ENCODE data around the gene CAMK2A. TPM values are rescaled to one million over a fixed set of nuclear protein-coding genes. Genes with fewer than 3 reads are reported as not detected.

CAMK2A gene
- polyA plus RNA-seq, 2 of the 4 experiments (the other 2 are of a cell fraction) = 0.09 to 0.93 TPM

GRCh38 chr5:150206098-150206778, 83.3 kb downstream of the CAMK2A start:
- WGBS (ENCODE audit: missing lambda C conversion rate) = 77% methylated on average over 6 of the region's 6 CpGs
- H3K4me2 ChIP-seq = no peak overlapping the region
- peaks cover 7% of the 10 kb centered on the region; the same call in 1 of the 3 replicates for H3K4me1 ChIP-seq
- no peak overlapping the region for H3K27ac ChIP-seq
- no peak for DNase-seq (ENCODE audit: low read depth in 1 of 2, low spot score in 1 of 2)
- ChIA-PET POLR2A (no interaction called here), CTCF (interaction anchor here (0.5 to 6.7 kb wide), 9 partner anchors 11 to 1032 kb away, joined by 3 to 57 read pairs (median 4); no protein-coding TSS in a partner anchor)
- no peak for ATAC-seq
- no peak overlapping the region for H3K4me3 ChIP-seq
- no peaks in the 10 kb centered on the region for H3K9me3 ChIP-seq
- TF ChIP-seq SMC3 (IDR thresholded peaks at IDR 0.05) (no peak), TFCP2L1 (CRISPR knock-in tag; IDR thresholded peaks at IDR 0.05) (no peak), CBX2 (IDR thresholded peaks at IDR 0.05; ENCODE audit: borderline replicate concordance, low read depth) (no peak), MAZ (IDR thresholded peaks at IDR 0.05; ENCODE audit: borderline replicate concordance, low read depth, low read length) (no peak), HDAC2 (IDR thresholded peaks at IDR 0.05) (no peak)
- no peak for FAIRE-seq

GRCh38 chr5:150204590-150204960, 85.0 kb downstream of the CAMK2A start:
- TF ChIP-seq TFCP2L1 (CRISPR knock-in tag; IDR thresholded peaks at IDR 0.05) = no peak
- TF ChIP-seq MYC (IDR thresholded peaks at IDR 0.05; ENCODE audit: borderline replicate concordance, low read length) = no peak
- TF ChIP-seq HOXB13 (CRISPR knock-in tag; IDR thresholded peaks at IDR 0.05; ENCODE audit: low read depth) = no peak
- TF ChIP-seq RARB (CRISPR knock-in tag; IDR thresholded peaks at IDR 0.05) = no peak
- no peak for TF ChIP-seq KDM1A (IDR thresholded peaks at IDR 0.05; ENCODE audit: low read depth)
- no peak for TF ChIP-seq BCL3 (IDR thresholded peaks at IDR 0.05)
- TF ChIP-seq EHMT2 (IDR thresholded peaks at IDR 0.05; ENCODE audit: low read depth) = no peak
- no peak for TF ChIP-seq SMC3 (IDR thresholded peaks at IDR 0.05)
- no peak for TF ChIP-seq ZFP36 (IDR thresholded peaks at IDR 0.05; ENCODE audit: borderline replicate concordance, partially characterized antibody)
- no peak for TF ChIP-seq CHD2 (IDR thresholded peaks at IDR 0.05; ENCODE audit: low read length, partially characterized antibody)
- no peak for TF ChIP-seq NR3C1 (IDR thresholded peaks at IDR 0.05)
- no peak overlapping the region for H3K4me2 ChIP-seq
- ChIA-PET CTCF (interaction anchor here (1.5 to 6.7 kb wide), 2 partner anchors 13 to 75 kb away, joined by 4 to 57 read pairs; no protein-coding TSS in a partner anchor), POLR2A (no interaction called here)
- H3K27ac ChIP-seq = no peak overlapping the region
- FAIRE-seq = no peak
- no peaks in the 10 kb centered on the region for H3K9me3 ChIP-seq
- DNase-seq (ENCODE audit: low read depth in 1 of 2, low spot score in 1 of 2) = no peak
- H3K4me3 ChIP-seq = no peak overlapping the region
- 91% methylated on average over 9 of the region's 13 CpGs for WGBS (ENCODE audit: missing lambda C conversion rate)
- H3K4me1 ChIP-seq = peaks cover 7% of the 10 kb centered on the region; the same call in 1 of the 3 replicates
- no peak for ATAC-seq

GRCh38 chr5:150203832-150204589, 85.6 kb downstream of the CAMK2A start:
- Histone ChIP-seq H3K27ac (no peak overlapping the region), H3K4me2 (no peak overlapping the region), H3K4me1 (peaks cover 5% of the 10 kb centered on the region; the same call in 1 of the 3 replicates), H3K9me3 (no peaks in the 10 kb centered on the region), H3K4me3 (no peak overlapping the region)
- ATAC-seq (no peak), FAIRE-seq (no peak), DNase-seq (ENCODE audit: low read depth in 1 of 2, low spot score in 1 of 2) (no peak)
- TF ChIP-seq TFCP2L1 (CRISPR knock-in tag; IDR thresholded peaks at IDR 0.05) (no peak), E2F6 (IDR thresholded peaks at IDR 0.05; ENCODE audit: borderline replicate concordance, low read depth) (no peak), REST (IDR thresholded peaks at IDR 0.05) (no peak), CHD4 (IDR thresholded peaks at IDR 0.05; ENCODE audit: borderline replicate concordance) (no peak), ELK1 (IDR thresholded peaks at IDR 0.05; ENCODE audit: low read depth, low read length) (no peak), TP53 (CRISPR knock-in tag; IDR thresholded peaks at IDR 0.05) (no peak), PHF8 (IDR thresholded peaks at IDR 0.05; ENCODE audit: borderline replicate concordance, low read depth) (no peak), HEYL (CRISPR knock-in tag; IDR thresholded peaks at IDR 0.05) (no peak), HDAC2 (IDR thresholded peaks at IDR 0.05) (no peak), JUNB (IDR thresholded peaks at IDR 0.05) (no peak), JUN (IDR thresholded peaks at IDR 0.05) (no peak)
- POLR2A ChIA-PET = no interaction called here
- CTCF ChIA-PET = interaction anchor here (1.5 to 6.7 kb wide), 2 partner anchors 13 to 74 kb away, joined by 4 to 57 read pairs; no protein-coding TSS in a partner anchor
- WGBS (ENCODE audit: missing lambda C conversion rate) = 75% methylated on average over 12 of the region's 12 CpGs

Data from A549 (cell line).